H1 (cell line): ENCODE measurements around the gene JAKMIP1. TPM values are rescaled to one million over a fixed set of nuclear protein-coding genes. Genes with fewer than 3 reads are reported as not detected.

Source experiments
- ASH2L ChIP-seq: fragments of 200-600, 300-600 bp; sonication (generic); IDR thresholded peaks from one replicate; pipeline ENCODE4 v1.7.1; 2017; ENCODE audit warnings: low read length
- BACH1 ChIP-seq: IDR thresholded peaks from 2 replicates; pipeline ENCODE4 v1.6.1; 2012; ENCODE audit warnings: low read length, improper control_type of control experiment
- CREB1 ChIP-seq: IDR thresholded peaks from 2 replicates; pipeline ENCODE4 v1.6.1; 2012; ENCODE audit warnings: inconsistent platforms
- GABPA ChIP-seq: IDR thresholded peaks from 2 replicates; pipeline ENCODE4 v1.6.1; 2011; ENCODE audit warnings: mild to moderate bottlenecking, low read length, moderate library complexity, borderline replicate concordance; ENCODE audit not compliant: insufficient read depth
- HDAC2 ChIP-seq, 2 experiments: fragments of 300-600 bp in 1 of 2; sonication (generic) in 1 of 2; IDR thresholded peaks; 2 replicates each; pipeline ENCODE4 v1.6.1; 2011 to 2012; ENCODE audit warnings: low read depth in 2 of 2, low read length in 2 of 2, mild to moderate bottlenecking in 2 of 2, moderate library complexity in 2 of 2, borderline replicate concordance in 1 of 2, inconsistent platforms in 1 of 2
- KDM1A ChIP-seq: fragments of 200-600, 300-600 bp; sonication (generic); IDR thresholded peaks from 2 replicates; pipeline ENCODE4 v1.7.1; 2016; ENCODE audit warnings: mild to moderate bottlenecking, low read length, borderline replicate concordance
- KDM4A ChIP-seq: IDR thresholded peaks from one replicate; pipeline ENCODE4 v1.7.1; 2012; ENCODE audit warnings: low read depth, mild to moderate bottlenecking, moderate library complexity, low read length, inconsistent platforms; ENCODE audit not compliant: severe bottlenecking
- POLR2A ChIP-seq, 2 experiments: IDR thresholded peaks; 1 replicate in 1 of 2; 2 replicates in 1 of 2; pipeline ENCODE4 v1.6.1; 2011; ENCODE audit warnings: low read depth in 2 of 2, low read length in 2 of 2, mild to moderate bottlenecking in 2 of 2; ENCODE audit errors: control extremely low read depth in 1 of 2
- POLR2AphosphoS5 ChIP-seq: IDR thresholded peaks from 2 replicates; pipeline ENCODE4 v1.6.1; 2011; ENCODE audit warnings: low read depth, low read length
- RBBP5 ChIP-seq: IDR thresholded peaks from 2 replicates; pipeline ENCODE4 v1.7.1; 2012; ENCODE audit warnings: low read depth, mild to moderate bottlenecking, inconsistent platforms, low read length, moderate library complexity, borderline replicate concordance
- SIX5 ChIP-seq: IDR thresholded peaks from 2 replicates; pipeline ENCODE4 v1.6.1; 2011; ENCODE audit warnings: mild to moderate bottlenecking, low read depth, low read length
- SP4 ChIP-seq: IDR thresholded peaks from 2 replicates; pipeline ENCODE4 v1.6.1; 2012; ENCODE audit warnings: low read length, inconsistent platforms
- TEAD4 ChIP-seq: IDR thresholded peaks from 2 replicates; pipeline ENCODE4 v1.6.1; 2012; ENCODE audit warnings: low read depth, low read length, inconsistent platforms, mixed read lengths
- YY1 ChIP-seq: IDR thresholded peaks from 2 replicates; pipeline ENCODE4 v1.6.1; 2011; ENCODE audit warnings: low read depth, mild to moderate bottlenecking, low read length
- polyA plus RNA-seq, 7 experiments: library from polyadenylated mRNA; depleted of rRNA in 3 of 7; stranded (reverse) in 5 of 7; unstranded in 2 of 7; fragments of >200 nt in 5 of 7; fragments of 200-250 nt in 2 of 7; gene quantifications; 1 replicate in 5 of 7; 2 replicates in 1 of 7; 4 replicates in 1 of 7; pipeline versions ENCODE4 v1.2.1 to v1.2.3, GENCODE V29; 2011 to 2013; ENCODE audit warnings: missing spikeins in 2 of 7, mixed read lengths in 2 of 7
- total RNA-seq: library from RNA; stranded (reverse); fragmentation: NEBNext Ultra II Directional; extraction: Animal tissue kit (Norgen Biotek cat#: 25700); gene quantifications from 2 replicates; pipeline ENCODE4 v1.2.1, GENCODE V29; 2021
- TF ChIP-seq, protein P1 (sequence below), 3 experiments: IDR thresholded peaks; 1 replicate in 2 of 3; 2 replicates in 1 of 3; pipeline versions ENCODE4 v1.5.1 to v1.6.1; 2011; ENCODE audit warnings: low read length in 3 of 3, mild to moderate bottlenecking in 3 of 3, inconsistent platforms in 2 of 3, low read depth in 1 of 3, moderate library complexity in 1 of 3; ENCODE audit not compliant: insufficient read depth in 1 of 3; ENCODE audit errors: control extremely low read depth in 1 of 3
- TF ChIP-seq, protein P2 (sequence below): IDR thresholded peaks from 2 replicates; pipeline ENCODE4 v1.6.1; 2011; ENCODE audit warnings: low read length, improper control_type of control experiment
- TF ChIP-seq, protein P3 (sequence below): IDR thresholded peaks from 2 replicates; pipeline ENCODE4 v1.6.1; 2012; ENCODE audit warnings: inconsistent platforms
- TF ChIP-seq, protein P4 (sequence below): IDR thresholded peaks from 2 replicates; pipeline ENCODE4 v1.6.1; 2012; ENCODE audit warnings: inconsistent platforms

The JAKMIP1 gene
- total and polyA plus RNA-seq, 2 of the 8 experiments (the other 6 are each of a cell fraction or from before 2014, with no cell fraction given): 2.5 to 4.4 TPM

DNA sequence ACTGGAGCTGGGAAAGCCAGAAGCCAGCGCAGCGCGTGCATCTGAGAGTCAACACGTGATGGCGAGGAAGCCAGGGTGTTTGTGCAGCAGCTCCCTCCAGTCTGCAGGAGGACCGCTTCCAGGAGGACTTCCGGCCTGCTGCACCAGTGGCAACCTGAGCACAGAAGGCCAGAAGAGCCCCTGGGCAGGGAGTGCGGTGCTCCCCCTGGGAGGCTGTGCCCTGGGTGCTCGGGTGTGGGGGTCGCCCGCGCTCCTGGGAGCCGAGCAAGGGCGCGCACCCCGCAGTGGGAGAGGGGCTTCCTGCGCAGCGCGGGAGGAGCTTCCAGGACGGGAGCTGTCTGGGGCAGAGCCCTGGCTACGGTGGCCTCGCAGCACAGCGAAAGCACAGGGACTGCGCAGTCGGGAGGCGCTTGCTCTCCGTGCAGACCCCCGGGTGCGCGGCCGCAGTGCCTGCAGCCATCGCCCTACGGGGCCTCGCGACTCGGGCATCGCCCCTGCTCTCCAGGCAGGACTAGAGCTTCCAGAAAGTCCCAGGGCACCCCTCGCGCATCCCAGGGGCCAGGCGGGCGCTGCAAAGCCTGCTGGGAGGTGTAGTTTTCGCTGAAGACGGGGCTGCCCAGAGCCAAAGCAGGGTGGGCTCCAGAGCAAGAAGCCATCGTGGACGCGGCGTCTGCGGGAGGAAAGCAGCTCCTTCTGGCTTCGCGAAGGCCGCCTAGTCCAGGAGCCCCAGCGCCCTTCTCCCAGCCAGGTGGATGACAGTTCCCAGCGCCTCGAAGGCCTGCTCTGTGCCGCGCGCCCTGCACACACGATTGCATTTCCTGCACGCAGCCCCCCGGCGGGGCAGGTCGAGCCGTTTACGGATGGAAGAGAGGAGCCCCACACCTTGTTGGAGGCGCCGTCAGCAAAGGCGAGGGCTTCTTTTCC lies 45.2 kb upstream of the JAKMIP1 start (continued):
- TF ChIP-seq, protein P1, sequence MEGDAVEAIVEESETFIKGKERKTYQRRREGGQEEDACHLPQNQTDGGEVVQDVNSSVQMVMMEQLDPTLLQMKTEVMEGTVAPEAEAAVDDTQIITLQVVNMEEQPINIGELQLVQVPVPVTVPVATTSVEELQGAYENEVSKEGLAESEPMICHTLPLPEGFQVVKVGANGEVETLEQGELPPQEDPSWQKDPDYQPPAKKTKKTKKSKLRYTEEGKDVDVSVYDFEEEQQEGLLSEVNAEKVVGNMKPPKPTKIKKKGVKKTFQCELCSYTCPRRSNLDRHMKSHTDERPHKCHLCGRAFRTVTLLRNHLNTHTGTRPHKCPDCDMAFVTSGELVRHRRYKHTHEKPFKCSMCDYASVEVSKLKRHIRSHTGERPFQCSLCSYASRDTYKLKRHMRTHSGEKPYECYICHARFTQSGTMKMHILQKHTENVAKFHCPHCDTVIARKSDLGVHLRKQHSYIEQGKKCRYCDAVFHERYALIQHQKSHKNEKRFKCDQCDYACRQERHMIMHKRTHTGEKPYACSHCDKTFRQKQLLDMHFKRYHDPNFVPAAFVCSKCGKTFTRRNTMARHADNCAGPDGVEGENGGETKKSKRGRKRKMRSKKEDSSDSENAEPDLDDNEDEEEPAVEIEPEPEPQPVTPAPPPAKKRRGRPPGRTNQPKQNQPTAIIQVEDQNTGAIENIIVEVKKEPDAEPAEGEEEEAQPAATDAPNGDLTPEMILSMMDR (IDR thresholded peaks at IDR 0.05; ENCODE audit: control extremely low read depth in 1 of 3, insufficient read depth in 1 of 3, low read depth in 1 of 3, low read length in 3 of 3): no peak
- TF ChIP-seq SIX5: peak; percentile 79
- TF ChIP-seq KDM4A: peak; percentile 99
- peak in 1 of 2 experiments; percentile 77; a peak in 2 of 3 replicates for TF ChIP-seq POLR2A (IDR thresholded peaks at IDR 0.05; ENCODE audit: control extremely low read depth in 1 of 2, low read depth in 2 of 2, low read length in 2 of 2)
- TF ChIP-seq GABPA: peak; percentile 73
- peak; percentile 16; the same call in 1 of the 2 replicates for TF ChIP-seq YY1
- 0 out of 2 replicates have a peak, but pooled peaks have one; percentile 54 for TF ChIP-seq SP4
- TF ChIP-seq HDAC2 (IDR thresholded peaks at IDR 0.05; ENCODE audit: borderline replicate concordance in 1 of 2, low read depth in 2 of 2, low read length in 2 of 2): peak in 1 of 2 experiments; percentile 42; a peak in 1 of 4 replicates
- TF ChIP-seq, protein P2, sequence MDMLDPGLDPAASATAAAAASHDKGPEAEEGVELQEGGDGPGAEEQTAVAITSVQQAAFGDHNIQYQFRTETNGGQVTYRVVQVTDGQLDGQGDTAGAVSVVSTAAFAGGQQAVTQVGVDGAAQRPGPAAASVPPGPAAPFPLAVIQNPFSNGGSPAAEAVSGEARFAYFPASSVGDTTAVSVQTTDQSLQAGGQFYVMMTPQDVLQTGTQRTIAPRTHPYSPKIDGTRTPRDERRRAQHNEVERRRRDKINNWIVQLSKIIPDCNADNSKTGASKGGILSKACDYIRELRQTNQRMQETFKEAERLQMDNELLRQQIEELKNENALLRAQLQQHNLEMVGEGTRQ: peak; percentile 80
- TF ChIP-seq ASH2L: peak; percentile 66
- no peak for TF ChIP-seq CREB1
- TF ChIP-seq, protein P3, sequence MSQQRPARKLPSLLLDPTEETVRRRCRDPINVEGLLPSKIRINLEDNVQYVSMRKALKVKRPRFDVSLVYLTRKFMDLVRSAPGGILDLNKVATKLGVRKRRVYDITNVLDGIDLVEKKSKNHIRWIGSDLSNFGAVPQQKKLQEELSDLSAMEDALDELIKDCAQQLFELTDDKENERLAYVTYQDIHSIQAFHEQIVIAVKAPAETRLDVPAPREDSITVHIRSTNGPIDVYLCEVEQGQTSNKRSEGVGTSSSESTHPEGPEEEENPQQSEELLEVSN: peak; percentile 95
- TF ChIP-seq TEAD4: 0 out of 2 replicates have a peak, but pooled peaks have one; percentile 2
- TF ChIP-seq KDM1A: peak; percentile 20; the same call in 1 of the 2 replicates
- TF ChIP-seq BACH1: no peak
- TF ChIP-seq RBBP5: 0 out of 2 replicates have a peak, but pooled peaks have one; percentile 70
- TF ChIP-seq, protein P4, sequence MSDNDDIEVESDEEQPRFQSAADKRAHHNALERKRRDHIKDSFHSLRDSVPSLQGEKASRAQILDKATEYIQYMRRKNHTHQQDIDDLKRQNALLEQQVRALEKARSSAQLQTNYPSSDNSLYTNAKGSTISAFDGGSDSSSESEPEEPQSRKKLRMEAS: peak; percentile 98
- no peak; the same call in 1 of the 2 replicates for TF ChIP-seq POLR2AphosphoS5
- TF ChIP-seq, all 59 proteins: peak for 18
